Trophoblast cell (in vitro differentiated cells and primary cell): ENCODE results near the gene CEP85.

Source experiments
- DNase-seq, 2 donors: peaks; one replicate each; pipeline ENCODE4 v3.0.0-alpha.2; 2016
- H2AFZ ChIP-seq: 2 replicates; pipeline ENCODE4 v1.6.1; 2013; ENCODE audit warnings: low read length, moderate library complexity, mild to moderate bottlenecking; ENCODE audit not compliant: insufficient read depth, poor library complexity
- H2AK5ac ChIP-seq: 2 replicates; pipeline ENCODE4 v1.6.1; 2013; ENCODE audit warnings: mild to moderate bottlenecking, low read length
- H2BK120ac ChIP-seq: 2 replicates; pipeline ENCODE4 v1.6.1; 2013; ENCODE audit warnings: low read length, mild to moderate bottlenecking, moderate library complexity; ENCODE audit not compliant: insufficient read depth, poor library complexity
- H2BK12ac ChIP-seq: 2 replicates; pipeline ENCODE4 v1.6.1; 2013; ENCODE audit warnings: mild to moderate bottlenecking, low read length, moderate library complexity
- H2BK5ac ChIP-seq: 2 replicates; pipeline ENCODE4 v1.6.1; 2013; ENCODE audit warnings: low read length, low read depth, moderate library complexity, mild to moderate bottlenecking; ENCODE audit not compliant: poor library complexity
- H3K14ac ChIP-seq: 2 replicates; pipeline ENCODE4 v1.6.1; 2013; ENCODE audit warnings: mild to moderate bottlenecking, low read length
- H3K18ac ChIP-seq: 2 replicates; pipeline ENCODE4 v1.6.1; 2013; ENCODE audit warnings: mild to moderate bottlenecking, low read length
- H3K23ac ChIP-seq: 2 replicates; pipeline ENCODE4 v1.6.1; 2013; ENCODE audit warnings: low read length
- H3K27ac ChIP-seq: 2 replicates; pipeline ENCODE4 v1.5.1; 2013; ENCODE audit warnings: low read depth, mild to moderate bottlenecking, inconsistent platforms, low read length, moderate library complexity
- H3K27me3 ChIP-seq: 2 replicates; pipeline ENCODE4 v1.6.1; 2013; ENCODE audit warnings: inconsistent platforms, mild to moderate bottlenecking, low read length, moderate library complexity; ENCODE audit not compliant: insufficient read depth
- H3K36me3 ChIP-seq, 2 experiments: 1 replicate in 1 of 2; 2 replicates in 1 of 2; pipeline ENCODE4 v1.6.1; 2013; ENCODE audit warnings: low read length in 2 of 2, mild to moderate bottlenecking in 2 of 2, moderate library complexity in 1 of 2; ENCODE audit not compliant: insufficient read depth in 2 of 2, control insufficient read depth in 1 of 2
- H3K4ac ChIP-seq: 2 replicates; pipeline ENCODE4 v1.6.1; 2013; ENCODE audit warnings: low read depth, mild to moderate bottlenecking, low read length, moderate library complexity
- H3K4me1 ChIP-seq, 2 experiments: 1 replicate in 1 of 2; 2 replicates in 1 of 2; pipeline ENCODE4 v1.6.1; 2013; ENCODE audit warnings: low read length in 2 of 2, mild to moderate bottlenecking in 2 of 2, moderate library complexity in 1 of 2; ENCODE audit not compliant: insufficient read depth in 2 of 2, control insufficient read depth in 1 of 2
- H3K4me2 ChIP-seq: 2 replicates; pipeline ENCODE4 v1.6.1; 2013; ENCODE audit warnings: inconsistent platforms, mild to moderate bottlenecking, low read length, moderate library complexity
- H3K4me3 ChIP-seq: 2 replicates; pipeline ENCODE4 v1.5.1; 2013; ENCODE audit warnings: mild to moderate bottlenecking, low read depth, low read length, inconsistent platforms
- H3K79me1 ChIP-seq: one replicate; pipeline ENCODE4 v1.6.1; 2013; ENCODE audit warnings: low read length
- H3K79me2 ChIP-seq: 2 replicates; pipeline ENCODE4 v1.6.1; 2013; ENCODE audit warnings: low read length, mild to moderate bottlenecking; ENCODE audit not compliant: control insufficient read depth, insufficient read depth, poor library complexity
- H3K9ac ChIP-seq: 2 replicates; pipeline ENCODE4 v1.6.1; 2013; ENCODE audit warnings: mild to moderate bottlenecking, low read length
- H3K9me3 ChIP-seq: 2 replicates; pipeline ENCODE4 v1.6.1; 2013; ENCODE audit warnings: low read depth, mild to moderate bottlenecking, control low read depth, inconsistent platforms, low read length; ENCODE audit not compliant: insufficient read depth
- H4K12ac ChIP-seq: 2 replicates; pipeline ENCODE4 v1.6.1; 2013; ENCODE audit warnings: low read depth, mild to moderate bottlenecking, low read length, moderate library complexity
- H4K8ac ChIP-seq: 2 replicates; pipeline ENCODE4 v1.6.1; 2013; ENCODE audit warnings: low read depth, mild to moderate bottlenecking, low read length, moderate library complexity
- H4K91ac ChIP-seq: one replicate; pipeline ENCODE4 v1.6.1; 2013; ENCODE audit warnings: low read depth, mild to moderate bottlenecking, low read length, moderate library complexity
- WGBS: extraction: QIAGEN DNeasy Blood & Tissue Kit; methylation state at CpG from one replicate; pipeline ENCODE4 v1.1.7; 2013; ENCODE audit warnings: missing lambda C conversion rate; ENCODE audit not compliant: insufficient read length, insufficient coverage; ENCODE audit errors: extremely low coverage; 5-methylcytosine and 5-hydroxymethylcytosine counted together

The CEP85 gene

DNA sequence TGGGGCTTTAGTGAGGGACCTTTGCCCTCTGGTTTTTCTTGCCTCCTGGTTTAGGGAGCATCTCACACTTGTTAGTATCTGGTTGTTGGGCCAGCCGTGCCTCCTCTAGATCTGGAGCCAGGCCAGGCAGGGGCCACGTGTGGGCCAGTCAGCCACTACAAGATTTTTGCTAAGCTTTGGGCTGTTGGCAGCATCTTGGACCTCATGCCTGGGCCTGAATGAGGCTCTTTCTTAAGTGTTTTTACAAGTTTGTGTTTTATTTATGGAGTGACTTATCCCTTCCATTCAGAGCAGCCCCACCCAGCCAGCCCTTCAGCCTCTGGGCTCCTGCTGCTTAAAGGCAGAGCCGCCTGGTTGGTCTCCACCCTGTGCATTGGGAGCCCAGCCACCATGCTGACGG lies 44.3 kb downstream of the CEP85 start:
- Histone ChIP-seq H3K4ac (no peak overlapping the region), H3K4me2 (no peak overlapping the region), H2AK5ac (no peak overlapping the region), H2BK5ac (no peak overlapping the region), H3K18ac (no peak overlapping the region), H3K23ac (no peak overlapping the region), H3K27ac (no peak overlapping the region), H3K14ac (no peak overlapping the region), H2BK12ac (no peak overlapping the region), H3K79me1 (peaks cover 5% of the 10 kb centered on the region), H3K27me3 (no peaks in the 10 kb centered on the region), H4K12ac (no peak overlapping the region), H2BK120ac (no peak overlapping the region), H3K9ac (no peak overlapping the region), H3K4me3 (no peak overlapping the region), H3K9me3 (peaks cover 2% of the 10 kb centered on the region), H4K8ac (no peak overlapping the region), H3K36me3 (peaks cover 32 to 40% of the 10 kb centered on the region in 2 experiments), H4K91ac (no peak overlapping the region), H2AFZ (no peak overlapping the region), H3K4me1 (peaks cover 17 to 35% of the 10 kb centered on the region in 2 experiments), H3K79me2 (peaks cover 4% of the 10 kb centered on the region)
- WGBS: no CpG with 5 or more reads among the region's 4 CpGs
- no peak for DNase-seq

- H3K14ac ChIP-seq: no peak overlapping the region
Observed at GRCh38 chr1:26278724-26279455, 44.9 kb downstream of the CEP85 start.

GRCh38 chr1:26279456-26280332 lies 45.7 kb downstream of the CEP85 start, which contains the start of gene SH3BGRL3:
Gene SH3BGRL3 (plus strand): TSS chr1:26280086. CDS start chr1:26280156, 70 bp downstream.
- H3K4ac ChIP-seq: peak within 1 kb of the TSS; percentile 41
- H3K9ac ChIP-seq: peak within 1 kb of the TSS; percentile 75
- H2AK5ac ChIP-seq: peak within 1 kb of the TSS; percentile 21
- no peak within 1 kb of the TSS for H3K23ac ChIP-seq
- peak within 1 kb of the TSS; percentile 91 for H3K4me3 ChIP-seq
- peak within 1 kb of the TSS; percentile 75 for H4K91ac ChIP-seq
- H3K4me1 ChIP-seq: peaks cover 17 to 35% of the 10 kb centered on the region in 2 experiments
- H3K18ac ChIP-seq: peak within 1 kb of the TSS; percentile 68
- peak within 1 kb of the TSS; percentile 71 for H4K8ac ChIP-seq
- H4K12ac ChIP-seq: peak within 1 kb of the TSS; percentile 32
- peak within 1 kb of the TSS; percentile 24 for H2AFZ ChIP-seq
- H2BK5ac ChIP-seq: peak within 1 kb of the TSS; percentile 52
- no peak within 1 kb of the TSS for H2BK120ac ChIP-seq
- peak within 1 kb of the TSS; percentile 70 for H3K4me2 ChIP-seq
- peaks cover 4% of the 10 kb centered on the region for H3K79me2 ChIP-seq
- peak within 1 kb of the TSS; percentile 83 for H3K14ac ChIP-seq
- H3K79me1 ChIP-seq: peaks cover 5% of the 10 kb centered on the region
- H2BK12ac ChIP-seq: no peak within 1 kb of the TSS
- H3K9me3 ChIP-seq: peaks cover 4% of the 10 kb centered on the region
- peak within 1 kb of the TSS; percentile 63 for H3K27ac ChIP-seq
- peaks cover 36 to 39% of the 10 kb centered on the region in 2 experiments for H3K36me3 ChIP-seq
- WGBS: no CpG with 5 or more reads among the region's 66 CpGs
- H3K27me3 ChIP-seq: no peaks in the 10 kb centered on the region
- DNase-seq: peak; percentile 81 to 86

More at GRCh38 chr1:26278724-26279455, 44.9 kb downstream of the CEP85 start:
- Histone ChIP-seq H3K23ac (no peak overlapping the region), H2BK12ac (no peak overlapping the region), H2AK5ac (no peak overlapping the region), H3K27ac (no peak overlapping the region), H3K27me3 (no peaks in the 10 kb centered on the region), H2BK5ac (peak overlapping the region; percentile 0), H3K4ac (no peak overlapping the region), H2AFZ (peak overlapping the region; percentile 24), H3K9ac (no peak overlapping the region), H2BK120ac (no peak overlapping the region), H3K18ac (no peak overlapping the region), H4K12ac (no peak overlapping the region), H4K8ac (peak overlapping the region; percentile 61), H3K4me2 (peak overlapping the region; percentile 70), H3K36me3 (peaks cover 32 to 40% of the 10 kb centered on the region in 2 experiments), H3K79me2 (peaks cover 4% of the 10 kb centered on the region), H3K4me1 (peaks cover 17 to 35% of the 10 kb centered on the region in 2 experiments), H3K4me3 (peak overlapping the region; percentile 91), H3K9me3 (peaks cover 4% of the 10 kb centered on the region), H3K79me1 (peaks cover 5% of the 10 kb centered on the region), H4K91ac (no peak overlapping the region)
- no CpG with 5 or more reads among the region's 9 CpGs for WGBS
- peak in 1 of 2 donors; percentile 53 for DNase-seq

DNA sequence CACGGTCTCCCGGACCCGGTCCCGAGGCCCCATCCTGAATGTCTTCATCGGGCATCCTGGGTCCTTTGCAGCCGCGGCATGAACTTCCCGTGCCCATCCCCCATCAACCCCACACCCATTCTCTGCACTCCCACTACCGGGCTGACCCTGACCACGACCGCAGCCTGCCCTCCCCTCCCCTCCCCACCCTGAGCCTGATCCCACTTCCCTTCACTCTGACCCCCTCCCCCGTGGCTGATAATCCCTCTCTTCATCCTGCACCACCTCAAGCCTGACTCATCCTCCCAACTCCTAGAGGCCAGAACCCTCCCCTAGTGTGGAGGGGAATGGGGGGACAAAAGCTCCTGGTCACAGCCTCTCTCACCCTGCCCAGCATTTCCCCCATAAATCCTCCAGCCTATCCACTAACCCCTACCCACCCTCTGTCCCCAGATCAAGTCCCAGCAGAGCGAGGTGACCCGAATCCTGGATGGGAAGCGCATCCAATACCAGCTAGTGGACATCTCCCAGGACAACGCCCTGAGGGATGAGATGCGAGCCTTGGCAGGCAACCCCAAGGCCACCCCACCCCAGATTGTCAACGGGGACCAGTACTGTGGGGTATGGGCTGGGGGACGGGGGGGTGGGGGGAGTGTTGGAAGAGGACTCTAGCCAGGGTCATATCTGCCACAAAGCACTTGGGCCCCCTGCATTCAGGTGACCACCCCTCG lies 46.5 kb downstream of the CEP85 start:
- Histone ChIP-seq H3K4me3 (peak overlapping the region; percentile 91), H3K9me3 (peaks cover 4% of the 10 kb centered on the region), H4K91ac (peak overlapping the region; percentile 75), H3K27ac (peak overlapping the region; percentile 63), H3K36me3 (peaks cover 37 to 38% of the 10 kb centered on the region in 2 experiments), H2BK5ac (peak overlapping the region; percentile 52), H3K79me1 (peaks cover 5% of the 10 kb centered on the region), H3K14ac (peak overlapping the region; percentile 83), H4K8ac (peak overlapping the region; percentile 71), H3K18ac (peak overlapping the region; percentile 68), H3K9ac (peak overlapping the region; percentile 75), H4K12ac (peak overlapping the region; percentile 32), H3K4me1 (peaks cover 17 to 38% of the 10 kb centered on the region in 2 experiments), H3K27me3 (no peaks in the 10 kb centered on the region), H3K79me2 (peaks cover 4% of the 10 kb centered on the region), H2BK12ac (no peak overlapping the region), H2BK120ac (no peak overlapping the region), H2AFZ (no peak overlapping the region), H2AK5ac (peak overlapping the region; percentile 21), H3K23ac (no peak overlapping the region), H3K4me2 (peak overlapping the region; percentile 70), H3K4ac (peak overlapping the region; percentile 41)
- WGBS: no CpG with 5 or more reads among the region's 20 CpGs
- DNase-seq: no peak
